HepG2 (cell line): ENCODE measurements around the gene TMEM267. TPM values are rescaled to one million over a fixed set of nuclear protein-coding genes. Genes with fewer than 3 reads are reported as not detected.

Source experiments
- ARID4A ChIP-seq: sonication (generic); formaldehyde crosslinking; IDR thresholded peaks from 2 replicates; pipeline ENCODE4 v1.5.0; 2020; ENCODE audit warnings: mild to moderate bottlenecking, missing genetic modification reagents, borderline replicate concordance
- ATF7-NPFF ChIP-seq: sonication (generic); formaldehyde crosslinking; IDR thresholded peaks from 2 replicates; pipeline ENCODE4 v1.8.1; 2023; ENCODE audit warnings: mild to moderate bottlenecking, low read depth, missing genetic modification reagents, moderate library complexity
- BORCS8-MEF2B ChIP-seq: sonication (generic); formaldehyde crosslinking; IDR thresholded peaks from 2 replicates; pipeline ENCODE4 v1.8.0; 2022; ENCODE audit warnings: mild to moderate bottlenecking, missing genetic modification reagents
- CBFB ChIP-seq: sonication (generic); formaldehyde crosslinking; IDR thresholded peaks from 2 replicates; pipeline ENCODE4 v1.4.0; 2020; ENCODE audit warnings: missing genetic modification reagents
- FOXK2 ChIP-seq: fragments of 450-650 bp; IDR thresholded peaks from 2 replicates; pipeline ENCODE4 v1.6.1; 2016
- HNRNPH1 ChIP-seq: fragments of 200-400 bp; formaldehyde crosslinking; optimal IDR thresholded peaks from 2 replicates; pipeline ENCODE3; 2017; ENCODE audit warnings: mild to moderate bottlenecking, low read depth, low read length
- IRX3 ChIP-seq: sonication (generic); formaldehyde crosslinking; IDR thresholded peaks from 2 replicates; pipeline ENCODE4 v1.8.1; 2023; ENCODE audit warnings: mild to moderate bottlenecking, low read depth, missing genetic modification reagents, borderline replicate concordance
- MEIS1 ChIP-seq: sonication (generic); formaldehyde crosslinking; IDR thresholded peaks from 2 replicates; pipeline ENCODE4 v1.9.0; 2021; ENCODE audit warnings: mild to moderate bottlenecking, missing genetic modification reagents, moderate library complexity, borderline replicate concordance
- MYC ChIP-seq: sonication (generic); formaldehyde crosslinking; IDR thresholded peaks from 2 replicates; pipeline ENCODE4 v1.9.0; 2021; ENCODE audit warnings: missing genetic modification reagents, borderline replicate concordance
- NFYC ChIP-seq: IDR thresholded peaks from 2 replicates; pipeline ENCODE4 v1.6.1; 2016; ENCODE audit warnings: missing genetic modification reagents, missing compliant biosample characterization
- NR2F6 ChIP-seq, 2 experiments: IDR thresholded peaks; 2 replicates each; pipeline ENCODE4 v1.6.1; 2016; ENCODE audit warnings: antibody characterized with exemption in 1 of 2, mild to moderate bottlenecking in 1 of 2
- PHF20 ChIP-seq: sonication (generic); formaldehyde crosslinking; IDR thresholded peaks from 2 replicates; pipeline ENCODE4 v1.5.0; 2020; ENCODE audit warnings: mild to moderate bottlenecking, missing genetic modification reagents
- POLR2AphosphoS5 ChIP-seq: IDR thresholded peaks from 2 replicates; pipeline ENCODE4 v1.6.1; 2012; ENCODE audit warnings: low read depth, low read length
- PRMT3 ChIP-seq: sonication (generic); formaldehyde crosslinking; IDR thresholded peaks from 2 replicates; pipeline ENCODE4 v1.8.1; 2022; ENCODE audit warnings: low read depth, mild to moderate bottlenecking, moderate library complexity, missing genetic modification reagents, borderline replicate concordance
- RXRB ChIP-seq: IDR thresholded peaks from 2 replicates; pipeline ENCODE4 v1.6.1; 2016; ENCODE audit warnings: borderline replicate concordance, missing genetic modification reagents, missing compliant biosample characterization
- SALL1 ChIP-seq: sonication (generic); formaldehyde crosslinking; IDR thresholded peaks from 2 replicates; pipeline ENCODE4 v1.8.0; 2022; ENCODE audit warnings: mild to moderate bottlenecking, missing genetic modification reagents
- ZFX ChIP-seq: sonication (generic); formaldehyde crosslinking; IDR thresholded peaks from 2 replicates; pipeline ENCODE4 v1.4.0; 2020; ENCODE audit warnings: mild to moderate bottlenecking, low read depth, missing genetic modification reagents, moderate library complexity
- ZNF605 ChIP-seq: sonication (generic); formaldehyde crosslinking; IDR thresholded peaks from 2 replicates; pipeline ENCODE4 v1.8.0; 2022; ENCODE audit warnings: mild to moderate bottlenecking, missing genetic modification reagents
- ZNF687 ChIP-seq: sonication (generic); formaldehyde crosslinking; IDR thresholded peaks from 2 replicates; pipeline ENCODE4 v1.5.1; 2020; ENCODE audit warnings: mild to moderate bottlenecking, missing genetic modification reagents, moderate library complexity
- ZNF737 ChIP-seq: sonication (generic); formaldehyde crosslinking; IDR thresholded peaks from 2 replicates; pipeline ENCODE4 v1.5.0; 2020; ENCODE audit warnings: missing genetic modification reagents, mild to moderate bottlenecking, borderline replicate concordance
- ZNF782 ChIP-seq: sonication (generic); formaldehyde crosslinking; IDR thresholded peaks from 2 replicates; pipeline ENCODE4 v1.4.0; 2020; ENCODE audit warnings: missing genetic modification reagents, mild to moderate bottlenecking, borderline replicate concordance
- polyA plus RNA-seq, 8 experiments: library from polyadenylated mRNA; depleted of rRNA in 3 of 8; stranded (reverse) in 7 of 8; unstranded in 1 of 8; fragments of >200 nt; fragmentation: Illumina TruSeq in 4 of 8; extraction: Trizol in 4 of 8; gene quantifications; 2 replicates each; pipeline versions ENCODE4 v1.2.1 to v1.2.3, GENCODE V29; 2011 to 2016; ENCODE audit warnings: low read depth in 4 of 8, missing spikeins in 1 of 8, mixed read lengths in 1 of 8; ENCODE audit not compliant: insufficient read depth in 1 of 8
- total RNA-seq, 5 experiments: library from RNA; depleted of rRNA; stranded (reverse); fragments of >200 nt; fragmentation: Illumina TruSeq; extraction: Trizol; gene quantifications; 2 replicates each; pipeline ENCODE4 v1.2.3, GENCODE V29; 2016; ENCODE audit warnings: low read depth in 1 of 5

Gene TMEM267
- total and polyA plus RNA-seq, 2 of the 13 experiments (the other 11 are each of a cell fraction or from before 2014, with no cell fraction given), result 8.9 to 12.6 TPM

- TF ChIP-seq ARID4A (CRISPR knock-in tag), result peak; percentile 95
- 0 out of 2 replicates have a peak, but pooled peaks have one; percentile 38 for TF ChIP-seq PRMT3 (CRISPR knock-in tag)
- TF ChIP-seq SALL1 (CRISPR knock-in tag), result peak; percentile 72
- TF ChIP-seq IRX3, result no peak
- peak; percentile 76 for TF ChIP-seq ZNF687 (CRISPR knock-in tag)
- TF ChIP-seq RXRB (CRISPR knock-in tag), result no peak
- no peak for TF ChIP-seq ZNF737 (CRISPR knock-in tag)
- peak; percentile 86 for TF ChIP-seq PHF20 (CRISPR knock-in tag)
- TF ChIP-seq ATF7-NPFF (CRISPR knock-in tag), result peak; percentile 42; the same call in 1 of the 2 replicates
- TF ChIP-seq BORCS8-MEF2B (CRISPR knock-in tag), result peak; percentile 82
- TF ChIP-seq MEIS1 (CRISPR knock-in tag), result 0 out of 2 replicates have a peak, but pooled peaks have one; percentile 46
- TF ChIP-seq CBFB (CRISPR knock-in tag), result 0 out of 2 replicates have a peak, but pooled peaks have one; percentile 56
- peak; percentile 94 for TF ChIP-seq POLR2AphosphoS5
- TF ChIP-seq NFYC (CRISPR knock-in tag), result peak; percentile 69
- TF ChIP-seq FOXK2, result 0 out of 2 replicates have a peak, but pooled peaks have one; percentile 52
- TF ChIP-seq NR2F6 (IDR thresholded peaks at IDR 0.05), result 0 out of 2 replicates have a peak, but pooled peaks have one; percentile 12
- TF ChIP-seq NR2F6 (CRISPR knock-in tag; IDR thresholded peaks at IDR 0.05), result no peak
- TF ChIP-seq ZFX (CRISPR knock-in tag), result peak; percentile 73
- TF ChIP-seq MYC (CRISPR knock-in tag), result peak; percentile 64; the same call in 1 of the 2 replicates
- TF ChIP-seq ZNF605 (CRISPR knock-in tag), result peak; percentile 72
- no peak for TF ChIP-seq HNRNPH1
- peak; percentile 15; the same call in 1 of the 2 replicates for TF ChIP-seq ZNF782 (CRISPR knock-in tag)
Measured at GRCh38 chr5:43514816-43515677, 31.4 kb upstream of the TMEM267 start, which contains the start of gene C5orf34 (continued).
